LNCAP (cell line): ENCODE results near the gene BBIP1.

Source experiments
- CTCF ChIP-seq: fragments of 450-650 bp; IDR thresholded peaks from 2 replicates; pipeline ENCODE4 v1.5.1; 2017; ENCODE audit warnings: mild to moderate bottlenecking

BBIP1 gene

GRCh38 chr10:110862961-110863360 lies 56.0 kb downstream of the BBIP1 start:
- no peak for TF ChIP-seq CTCF

- no peak for TF ChIP-seq CTCF
Measured at GRCh38 chr10:110861930-110862649, 56.9 kb downstream of the BBIP1 start.

GRCh38 chr10:110861476-110861875 lies 57.5 kb downstream of the BBIP1 start:
- no peak for TF ChIP-seq CTCF

GRCh38 chr10:110860576-110861241 lies 58.3 kb downstream of the BBIP1 start:
- TF ChIP-seq CTCF: no peak

GRCh38 chr10:110859973-110860376 lies 59.0 kb downstream of the BBIP1 start:
- TF ChIP-seq CTCF: no peak

GRCh38 chr10:110859206-110859972 lies 59.6 kb downstream of the BBIP1 start:
- no peak for TF ChIP-seq CTCF

GRCh38 chr10:110858297-110858934 lies 60.6 kb downstream of the BBIP1 start:
- no peak for TF ChIP-seq CTCF
